GM18505 (cell line): Measurements from ENCODE around the gene SGTA.
"Not testable (repeated sequence)": the region's sequence is repeated elsewhere in the genome, so short reads cannot be mapped to it uniquely, and the experiment has no call there.

Experiments used
- ATAC-seq: cut with Tn5 transposase; IDR thresholded peaks from one replicate; pipeline ENCODE4 v1.9.1; 2021; ENCODE audit not compliant: unreplicated experiment
- POLR2A ChIP-seq: IDR thresholded peaks from 4 replicates; pipeline ENCODE4 v1.6.1; 2011; ENCODE audit warnings: borderline replicate concordance; ENCODE audit not compliant: insufficient read depth, insufficient read length; ENCODE audit errors: extremely low read depth

SGTA gene

DNA sequence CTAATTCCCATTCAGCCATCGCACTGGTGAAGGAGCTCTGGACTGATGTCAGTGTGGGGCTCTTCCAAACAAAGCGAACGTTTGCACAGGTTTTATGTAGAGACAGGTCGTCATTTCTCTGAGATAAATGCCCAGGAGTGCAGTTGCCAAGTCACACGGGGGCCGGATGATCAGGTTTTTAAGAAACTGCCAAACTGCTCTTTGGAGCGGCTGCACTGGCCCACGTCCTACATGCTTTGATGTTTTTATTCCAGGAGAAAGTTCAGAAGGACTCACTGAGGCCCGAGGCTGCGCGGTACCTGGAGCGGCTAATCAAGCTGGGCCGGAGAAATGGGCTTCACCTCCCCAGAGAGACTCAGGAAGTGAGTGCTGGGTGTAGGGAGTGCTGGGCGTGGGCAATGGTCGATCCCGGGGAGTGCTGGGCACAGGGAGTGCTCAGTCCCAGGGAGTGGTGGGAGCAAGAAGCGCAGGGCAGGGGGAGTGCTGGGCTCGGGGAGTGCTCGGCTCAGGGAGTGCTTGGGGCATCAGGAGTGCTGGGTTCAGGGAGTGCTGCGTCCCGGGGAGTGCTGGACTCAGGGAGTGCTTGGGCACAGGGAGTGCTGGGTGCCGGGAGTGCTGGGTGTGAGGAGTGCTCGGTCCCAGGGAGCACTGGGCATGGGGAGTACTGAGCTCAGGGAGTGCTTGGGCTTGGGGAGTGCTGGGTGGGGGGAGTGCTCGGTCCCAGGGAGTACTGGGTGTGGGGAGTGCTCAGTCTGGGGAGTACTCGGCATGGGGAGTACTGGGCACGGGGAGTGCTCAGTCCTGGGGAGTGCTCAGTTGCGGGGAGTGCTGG, 13.0 kb upstream of the SGTA start:
- ATAC-seq, result no peak
- TF ChIP-seq POLR2A, result no peak

GRCh38 chr19:2793577-2793976, 10.5 kb upstream of the SGTA start:
- ATAC-seq, result no peak
- no peak for TF ChIP-seq POLR2A

DNA sequence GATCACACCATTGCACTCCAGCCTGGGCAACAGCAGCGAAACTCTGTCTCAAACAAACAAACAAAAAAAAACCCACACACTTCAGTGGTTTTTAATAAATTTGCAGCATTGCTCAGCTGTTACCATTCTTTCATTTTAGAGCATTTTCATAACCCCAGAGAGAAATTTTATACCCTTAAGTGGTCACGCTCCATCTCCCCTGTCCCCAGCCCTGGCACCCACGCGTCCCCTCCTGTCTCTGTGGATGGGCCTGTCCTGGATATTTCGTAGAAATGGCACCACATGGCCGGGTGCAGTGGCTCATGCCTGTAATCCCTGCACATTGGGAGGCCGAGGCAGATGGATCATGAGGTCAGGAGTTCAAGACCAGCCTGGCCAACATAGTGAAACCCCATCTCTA, 10.1 kb upstream of the SGTA start:
- no peak for TF ChIP-seq POLR2A
- ATAC-seq, result no peak

DNA sequence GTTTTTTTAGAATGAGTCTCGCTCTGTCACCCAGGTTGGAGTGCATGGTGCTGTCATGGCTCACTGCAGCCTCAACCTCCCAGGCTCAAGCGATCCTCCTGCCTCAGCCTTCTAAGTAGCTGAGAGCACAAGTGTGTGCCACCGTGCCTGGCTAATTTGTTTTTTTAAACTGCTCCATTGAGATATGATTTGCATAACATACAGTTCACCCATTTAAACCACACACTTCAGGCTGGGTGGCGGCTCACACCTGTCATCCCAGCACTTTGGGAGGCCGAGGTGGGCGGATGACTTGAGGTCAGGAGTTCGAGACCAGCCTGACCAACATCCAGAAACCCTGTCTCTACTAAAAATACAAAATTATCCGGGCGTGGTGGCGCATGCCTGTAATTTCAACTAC, 9.6 kb upstream of the SGTA start:
- ATAC-seq, result not testable (repeated sequence)

GRCh38 chr19:2791876-2792275, 8.8 kb upstream of the SGTA start:
- ATAC-seq, result no peak
- TF ChIP-seq POLR2A, result no peak

DNA sequence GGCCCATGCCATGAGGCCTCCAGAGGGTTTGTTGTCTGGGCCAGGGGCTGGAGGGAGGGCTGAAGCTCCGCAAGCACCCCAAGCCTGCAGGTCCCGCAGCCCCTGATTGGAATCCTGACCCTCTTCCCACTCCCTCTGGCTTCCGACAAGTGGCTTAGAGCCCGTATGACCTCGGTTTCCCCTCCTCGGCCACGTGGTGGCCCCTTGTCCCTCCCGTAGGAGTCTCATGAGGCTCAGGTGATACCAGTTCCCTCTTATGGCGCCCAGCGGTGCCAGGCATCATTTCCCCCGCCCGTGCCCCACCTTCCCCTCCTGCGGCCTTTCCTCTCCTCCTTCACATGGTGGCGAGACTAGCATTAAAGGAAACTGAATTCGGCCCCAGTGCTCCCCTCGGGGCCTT, 8.4 kb upstream of the SGTA start:
- TF ChIP-seq POLR2A, result no peak
- ATAC-seq, result no peak

- no peak for TF ChIP-seq POLR2A
- ATAC-seq, result no peak
Observed at GRCh38 chr19:2790557-2791271, 7.6 kb upstream of the SGTA start.

DNA sequence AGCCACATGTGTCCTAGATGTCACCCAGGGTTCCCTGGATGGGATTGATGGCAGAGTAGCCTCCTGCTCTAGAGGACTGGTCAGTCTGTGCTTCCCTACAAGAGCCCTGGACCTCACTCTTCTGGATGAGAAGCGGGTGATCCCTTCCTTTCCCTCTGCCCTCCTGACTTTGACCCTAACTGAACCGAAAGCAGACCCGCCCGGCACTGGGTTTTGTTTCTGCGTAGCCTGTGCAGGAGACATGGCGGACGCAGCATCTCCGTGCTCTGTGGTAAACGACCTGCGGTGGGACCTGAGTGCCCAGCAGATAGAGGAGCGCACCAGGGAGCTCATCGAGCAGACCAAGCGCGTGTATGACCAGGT, 7.1 kb upstream of the SGTA start:
- TF ChIP-seq POLR2A, result no peak
- ATAC-seq, result no peak

DNA sequence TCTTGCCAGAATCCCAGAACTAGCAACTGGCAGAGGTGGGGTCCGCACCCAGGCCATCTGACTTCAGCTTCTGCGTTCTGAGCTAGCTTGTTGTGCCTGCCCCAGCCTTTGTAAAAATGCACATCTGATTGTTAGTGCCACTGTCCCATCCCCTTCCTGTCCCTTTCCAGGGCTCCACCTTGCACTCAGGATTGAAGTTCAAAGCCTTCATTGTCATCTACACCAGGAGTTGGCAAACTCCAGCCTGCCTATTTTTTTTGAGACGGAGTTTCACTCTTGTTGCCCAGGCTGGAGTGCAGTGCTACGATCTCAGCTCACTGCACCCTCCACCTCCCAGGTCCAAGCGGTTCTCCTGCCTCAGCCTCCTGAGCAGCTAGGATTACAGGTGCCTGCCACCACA, 5.2 kb upstream of the SGTA start:
- no peak for ATAC-seq
- TF ChIP-seq POLR2A, result no peak

- TF ChIP-seq POLR2A, result no peak
- no peak for ATAC-seq
Observed at GRCh38 chr19:2787115-2787514, 4.0 kb upstream of the SGTA start.

DNA sequence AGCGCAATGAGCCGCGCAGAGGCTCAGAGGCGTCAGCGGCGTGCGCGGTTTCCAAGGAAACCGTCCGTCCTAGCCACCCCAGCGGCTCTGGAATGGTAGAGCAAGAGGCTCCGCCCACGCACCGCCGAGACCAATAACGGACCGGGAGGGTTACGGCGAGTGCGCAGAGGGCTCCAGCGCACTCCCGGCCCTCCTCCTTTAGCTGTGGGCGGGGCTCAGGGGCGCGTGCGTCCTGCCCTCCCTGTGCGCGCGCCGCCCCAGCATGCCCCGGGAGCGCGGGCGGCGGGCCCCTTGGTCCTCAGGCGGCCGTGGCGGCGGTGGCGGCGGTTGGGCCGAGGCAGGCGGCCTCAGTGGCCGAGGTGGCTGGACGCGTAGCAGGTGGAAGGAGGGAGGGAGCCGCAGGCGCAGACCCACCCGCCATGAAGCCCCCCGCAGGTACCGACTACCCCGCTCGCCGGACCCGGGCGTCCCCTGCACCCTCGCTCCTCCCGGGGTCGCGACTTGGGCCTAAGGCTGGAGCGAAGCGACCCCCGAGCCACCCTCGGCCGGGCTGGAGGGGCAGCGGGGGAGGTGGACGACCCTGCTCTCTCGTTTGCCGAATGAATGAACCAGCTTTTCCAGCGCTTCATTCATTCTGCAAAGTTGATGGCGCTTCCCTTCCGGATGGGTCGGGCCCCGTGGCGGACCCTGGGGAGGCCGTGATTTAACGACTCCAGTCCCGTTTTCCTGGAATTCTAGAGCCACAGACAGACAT, 2.3 kb upstream of the SGTA start, which contains the start of gene THOP1:
THOP1 (plus strand) TSS at position 260 of the 754 bp plus-strand sequence; CDS start at position 420, 160 bp downstream.
- peak; percentile 49 for ATAC-seq
- peak; percentile 91 for TF ChIP-seq POLR2A

- ATAC-seq, result no peak
- no peak for TF ChIP-seq POLR2A
Observed at GRCh38 chr19:2783781-2784145, 690 bp upstream of the SGTA start.

- no peak for TF ChIP-seq POLR2A
- ATAC-seq, result no peak
Observed at GRCh38 chr19:2782329-2782935, 641 bp downstream of the SGTA start.
